ENCODE data around the gene LBHD2.

The LBHD2 gene

GRCh38 chr14:103091041-103091882 is 7.3 kb downstream of the LBHD2 start:
- DNase-seq (ENCODE audit: low read depth in 2 of 2), result peak; percentile 55 to 61

- no peak for DNase-seq (ENCODE audit: low read depth in 2 of 2)
Measured at GRCh38 chr14:103091883-103092222, 7.8 kb downstream of the LBHD2 start.

- no peak for DNase-seq (ENCODE audit: low read depth in 2 of 2)
Measured at GRCh38 chr14:103093856-103094405, 9.9 kb downstream of the LBHD2 start.

GRCh38 chr14:103094406-103095209 is 10.6 kb downstream of the LBHD2 start, which contains the start of gene EXOC3L4:
Gene EXOC3L4 (plus strand): TSS chr14:103094725. CDS start chr14:103100220, 5,495 bp downstream.
- DNase-seq (ENCODE audit: low read depth in 2 of 2), result no peak

GRCh38 chr14:103095210-103095778 is 11.3 kb downstream of the LBHD2 start:
- no peak for DNase-seq (ENCODE audit: low read depth in 2 of 2)

GRCh38 chr14:103096387-103096786 is 12.4 kb downstream of the LBHD2 start:
- no peak for DNase-seq (ENCODE audit: low read depth in 2 of 2)

- DNase-seq (ENCODE audit: low read depth in 2 of 2), result no peak
Measured at GRCh38 chr14:103097244-103097993, 13.4 kb downstream of the LBHD2 start.

GRCh38 chr14:103097994-103098957 is 14.3 kb downstream of the LBHD2 start:
- DNase-seq (ENCODE audit: low read depth in 2 of 2), result no peak

GRCh38 chr14:103099081-103099732 is 15.2 kb downstream of the LBHD2 start:
- no peak for DNase-seq (ENCODE audit: low read depth in 2 of 2)

- DNase-seq (ENCODE audit: low read depth in 2 of 2), result no peak
Measured at GRCh38 chr14:103099733-103100280, 15.8 kb downstream of the LBHD2 start.

- no peak for DNase-seq (ENCODE audit: low read depth in 2 of 2)
Measured at GRCh38 chr14:103100281-103101121, 16.5 kb downstream of the LBHD2 start.

- no peak for DNase-seq (ENCODE audit: low read depth in 2 of 2)
Measured at GRCh38 chr14:103101257-103101962, 17.4 kb downstream of the LBHD2 start.

- no peak for DNase-seq (ENCODE audit: low read depth in 2 of 2)
Measured at GRCh38 chr14:103101963-103102688, 18.1 kb downstream of the LBHD2 start.

GRCh38 chr14:103102689-103103260 is 18.8 kb downstream of the LBHD2 start:
- DNase-seq (ENCODE audit: low read depth in 2 of 2), result no peak

- DNase-seq (ENCODE audit: low read depth in 2 of 2), result no peak
Measured at GRCh38 chr14:103103461-103104388, 19.7 kb downstream of the LBHD2 start.

- DNase-seq (ENCODE audit: low read depth in 2 of 2), result no peak
Measured at GRCh38 chr14:103104389-103104653, 20.3 kb downstream of the LBHD2 start.
